ENCODE results near the gene HECW1. TPM values are rescaled to one million over a fixed set of nuclear protein-coding genes. Genes with fewer than 3 reads are reported as not detected.
"Not testable (repeated sequence)": the region's sequence is repeated elsewhere in the genome, so short reads cannot be mapped to it uniquely, and the experiment has no call there.

The HECW1 gene
- total RNA-seq, 4 donors from 2014 or later, result 0.06 to 0.99 (median 0.27) TPM

DNA sequence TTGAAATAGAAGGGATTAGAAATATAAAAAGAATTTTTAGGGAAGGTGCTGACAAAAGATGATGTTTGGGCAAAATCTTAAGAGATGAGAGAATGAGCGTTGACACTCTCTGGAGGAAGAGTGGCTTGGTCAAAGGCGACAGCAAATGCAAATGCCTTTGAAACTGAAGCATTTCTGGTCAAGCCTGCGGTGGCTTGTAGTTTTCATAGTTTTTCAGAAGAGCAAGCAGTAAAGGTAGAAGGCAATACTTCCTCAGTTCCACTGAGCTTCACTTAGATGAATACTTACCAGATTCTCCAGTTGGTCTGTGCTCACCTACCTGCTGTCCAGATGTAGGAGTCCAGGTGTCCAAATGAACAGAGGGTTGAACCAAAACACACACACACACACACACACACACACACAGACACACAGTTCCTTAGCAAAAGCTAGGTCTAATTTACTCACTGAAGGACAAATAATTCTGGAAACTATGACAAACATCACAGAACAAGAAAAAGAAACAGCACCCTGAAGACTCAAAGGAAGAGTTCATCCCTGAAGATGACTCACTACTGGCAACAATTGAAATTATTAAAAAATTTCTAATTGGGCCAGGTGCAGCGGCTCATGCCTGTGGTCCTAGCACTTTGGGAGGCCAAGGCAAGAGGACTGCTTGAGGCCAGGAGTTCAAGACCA is 458.4 kb downstream of the HECW1 start:
- Histone ChIP-seq H3K27ac (replicated peaks in 1 of 4) (no peak overlapping the region), H3K4me3 (no peak overlapping the region), H3K9me3 (no peaks in the 10 kb centered on the region), H3K4me1 (no peaks in the 10 kb centered on the region), H3K36me3 (no peaks in the 10 kb centered on the region), H3K27me3 (no peaks in the 10 kb centered on the region)
- peak; percentile 37 for DNase-seq (ENCODE audit: extremely low spot score)
- 84% methylated on average over 4 of the region's 4 CpGs for WGBS
- TF ChIP-seq EP300 (IDR thresholded peaks at IDR 0.05) (no peak), POLR2AphosphoS5 (IDR thresholded peaks at IDR 0.05) (no peak), POLR2A (IDR thresholded peaks at IDR 0.05; ENCODE audit: low read depth) (no peak)
- TF ChIP-seq, protein P1, sequence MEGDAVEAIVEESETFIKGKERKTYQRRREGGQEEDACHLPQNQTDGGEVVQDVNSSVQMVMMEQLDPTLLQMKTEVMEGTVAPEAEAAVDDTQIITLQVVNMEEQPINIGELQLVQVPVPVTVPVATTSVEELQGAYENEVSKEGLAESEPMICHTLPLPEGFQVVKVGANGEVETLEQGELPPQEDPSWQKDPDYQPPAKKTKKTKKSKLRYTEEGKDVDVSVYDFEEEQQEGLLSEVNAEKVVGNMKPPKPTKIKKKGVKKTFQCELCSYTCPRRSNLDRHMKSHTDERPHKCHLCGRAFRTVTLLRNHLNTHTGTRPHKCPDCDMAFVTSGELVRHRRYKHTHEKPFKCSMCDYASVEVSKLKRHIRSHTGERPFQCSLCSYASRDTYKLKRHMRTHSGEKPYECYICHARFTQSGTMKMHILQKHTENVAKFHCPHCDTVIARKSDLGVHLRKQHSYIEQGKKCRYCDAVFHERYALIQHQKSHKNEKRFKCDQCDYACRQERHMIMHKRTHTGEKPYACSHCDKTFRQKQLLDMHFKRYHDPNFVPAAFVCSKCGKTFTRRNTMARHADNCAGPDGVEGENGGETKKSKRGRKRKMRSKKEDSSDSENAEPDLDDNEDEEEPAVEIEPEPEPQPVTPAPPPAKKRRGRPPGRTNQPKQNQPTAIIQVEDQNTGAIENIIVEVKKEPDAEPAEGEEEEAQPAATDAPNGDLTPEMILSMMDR (IDR thresholded peaks at IDR 0.05), result no peak
- intact Hi-C loops (cut with DNase I), result no loop called here

- intact Hi-C loops (cut with DNase I), result no loop called here
- DNase-seq (ENCODE audit: extremely low spot score), result peak; percentile 87
- no peak for TF ChIP-seq POLR2AphosphoS5 (IDR thresholded peaks at IDR 0.05)
- no peak for TF ChIP-seq POLR2A (IDR thresholded peaks at IDR 0.05; ENCODE audit: low read depth)
- TF ChIP-seq, protein P1 (IDR thresholded peaks at IDR 0.05), result no peak
- no peak for TF ChIP-seq EP300 (IDR thresholded peaks at IDR 0.05)
- Histone ChIP-seq H3K27ac (replicated peaks in 1 of 4) (no peak overlapping the region), H3K9me3 (no peaks in the 10 kb centered on the region), H3K36me3 (no peaks in the 10 kb centered on the region), H3K4me3 (no peak overlapping the region), H3K27me3 (no peaks in the 10 kb centered on the region), H3K4me1 (no peaks in the 10 kb centered on the region)
- 29% methylated on average over 1 of the region's 1 CpG for WGBS
Measured at GRCh38 chr7:43572516-43573049, 460.1 kb downstream of the HECW1 start.

GRCh38 chr7:43573832-43574231 is 461.4 kb downstream of the HECW1 start:
- intact Hi-C loops (cut with DNase I); H3K27me3 ChIP-seq; H3K9me3 ChIP-seq; H3K36me3 ChIP-seq; H3K4me1 ChIP-seq; DNase-seq (ENCODE audit: extremely low spot score); H3K27ac ChIP-seq (replicated peaks in 1 of 4); H3K4me3 ChIP-seq: not testable (repeated sequence)
- 97% methylated on average over 2 of the region's 2 CpGs for WGBS

DNA sequence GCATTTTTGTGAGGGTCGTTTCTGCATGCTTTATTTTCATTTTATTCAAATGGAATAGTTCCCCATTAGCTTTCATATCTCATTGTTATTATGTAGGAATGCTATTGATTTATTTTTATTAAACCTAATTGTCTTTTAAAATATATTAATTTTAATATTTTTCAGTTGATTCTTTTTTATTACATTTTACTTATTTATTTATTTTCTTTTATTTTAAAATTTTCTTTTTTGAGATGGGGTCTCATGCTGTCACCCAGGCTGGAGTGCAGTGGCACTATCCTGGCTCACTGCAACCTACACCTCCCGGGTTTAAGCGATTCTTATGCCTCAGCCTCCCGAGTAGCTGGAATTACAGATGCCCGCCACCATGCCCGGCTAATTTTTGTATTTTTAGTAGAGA is 463.1 kb downstream of the HECW1 start:
- WGBS, result 92% methylated on average over 6 of the region's 6 CpGs
- no peak for DNase-seq (ENCODE audit: extremely low spot score)
- H3K4me1 ChIP-seq, result no peaks in the 10 kb centered on the region
- no peaks in the 10 kb centered on the region for H3K27me3 ChIP-seq
- no peaks in the 10 kb centered on the region for H3K9me3 ChIP-seq
- intact Hi-C loops (cut with DNase I), result no loop called here
- H3K27ac ChIP-seq (replicated peaks in 1 of 4), result no peak overlapping the region
- no peaks in the 10 kb centered on the region for H3K36me3 ChIP-seq
- H3K4me3 ChIP-seq, result no peak overlapping the region
- TF ChIP-seq, protein P1 (IDR thresholded peaks at IDR 0.05), result no peak
- TF ChIP-seq POLR2AphosphoS5 (IDR thresholded peaks at IDR 0.05), result no peak
- TF ChIP-seq EP300 (IDR thresholded peaks at IDR 0.05), result no peak
- no peak for TF ChIP-seq POLR2A (IDR thresholded peaks at IDR 0.05; ENCODE audit: low read depth)

DNA sequence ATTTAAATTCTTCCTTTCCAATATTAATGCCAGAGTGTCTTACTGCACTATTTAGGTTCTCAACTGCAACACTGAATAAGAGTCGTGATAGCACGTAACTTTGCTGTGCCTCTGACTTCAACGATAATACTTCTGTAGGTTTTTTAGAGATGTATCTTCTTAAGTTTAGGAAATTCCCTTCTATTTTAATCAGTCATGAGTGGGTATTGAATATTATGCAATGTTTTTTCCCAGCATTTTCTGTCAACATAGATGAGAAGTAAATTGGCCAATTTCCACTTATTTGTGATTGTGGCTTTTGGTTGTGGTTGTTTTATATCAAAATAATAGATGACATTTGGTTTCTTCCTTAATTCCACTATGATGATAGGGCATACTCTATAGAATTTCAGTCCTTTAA is 463.8 kb downstream of the HECW1 start:
- Histone ChIP-seq H3K27me3 (no peaks in the 10 kb centered on the region), H3K4me1 (no peaks in the 10 kb centered on the region), H3K36me3 (no peaks in the 10 kb centered on the region), H3K9me3 (no peaks in the 10 kb centered on the region), H3K27ac (replicated peaks in 1 of 4) (no peak overlapping the region), H3K4me3 (no peak overlapping the region)
- TF ChIP-seq EP300 (IDR thresholded peaks at IDR 0.05) (no peak), POLR2A (IDR thresholded peaks at IDR 0.05; ENCODE audit: low read depth) (no peak), POLR2AphosphoS5 (IDR thresholded peaks at IDR 0.05) (no peak)
- TF ChIP-seq, protein P1 (IDR thresholded peaks at IDR 0.05), result no peak
- 94% methylated on average over 3 of the region's 3 CpGs for WGBS
- no peak for DNase-seq (ENCODE audit: extremely low spot score)
- intact Hi-C loops (cut with DNase I), result no loop called here

Data from esophagus muscularis mucosa (tissue), 4 donors.